ENCODE results near the gene SEZ6L2.
"Not testable (repeated sequence)": the region's sequence is repeated elsewhere in the genome, so short reads cannot be mapped to it uniquely, and the experiment has no call there.

Gene SEZ6L2

GRCh38 chr16:29881050-29881449 lies 18.3 kb downstream of the SEZ6L2 start:
- no peak for DNase-seq

DNA sequence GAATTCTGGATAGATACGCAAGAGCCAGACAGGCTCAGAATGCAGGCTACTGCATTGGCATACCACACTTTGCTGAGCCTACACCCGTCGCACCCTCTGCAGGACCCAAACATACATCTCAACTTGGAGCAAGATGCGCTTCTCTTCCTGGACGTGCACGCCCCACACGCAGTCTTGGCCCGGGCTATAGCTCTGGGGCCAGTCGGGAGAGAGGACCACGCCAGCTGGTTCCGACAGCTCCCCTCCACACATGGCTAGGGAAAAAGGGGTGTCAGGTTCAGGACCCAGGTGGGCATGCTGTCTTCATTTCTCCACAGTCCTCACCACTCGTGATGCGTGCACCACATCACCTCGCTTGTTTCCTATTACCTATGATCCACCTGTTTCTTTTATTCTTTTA lies 21.2 kb downstream of the SEZ6L2 start:
- DNase-seq: no peak

DNA sequence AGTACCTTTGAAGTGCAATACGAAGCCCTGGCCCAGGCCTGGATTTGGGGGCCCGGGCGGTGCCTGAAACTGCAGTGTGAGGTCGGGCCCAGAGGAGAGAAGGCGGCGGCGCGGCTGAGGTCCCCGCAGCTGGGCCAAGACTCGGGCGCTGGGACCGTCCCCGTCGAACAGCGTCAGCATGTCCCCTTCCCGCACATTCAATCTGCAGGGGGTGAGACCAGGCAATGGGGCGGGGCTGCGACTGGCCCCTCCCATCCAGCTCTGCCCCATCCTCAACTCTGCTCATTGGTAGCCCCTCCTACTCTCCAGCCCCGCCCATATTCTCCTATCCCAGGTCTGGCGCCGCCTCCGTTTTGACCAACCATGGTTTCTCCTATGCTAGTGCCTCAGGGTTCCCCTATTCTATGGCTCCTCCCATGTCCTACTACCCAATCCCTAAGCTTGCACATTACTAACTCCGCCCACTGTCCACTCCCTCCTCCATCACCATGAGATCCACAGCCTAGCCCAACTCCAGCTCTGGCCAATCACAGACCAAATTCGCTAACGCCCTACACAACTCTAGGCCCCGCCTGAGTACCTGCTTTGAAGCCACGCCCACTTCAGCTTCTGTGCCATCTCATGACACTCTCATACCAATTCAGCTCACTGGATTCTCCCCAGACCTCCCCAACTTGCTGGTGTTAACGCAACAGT lies 21.9 kb downstream of the SEZ6L2 start:
- no peak for DNase-seq

DNA sequence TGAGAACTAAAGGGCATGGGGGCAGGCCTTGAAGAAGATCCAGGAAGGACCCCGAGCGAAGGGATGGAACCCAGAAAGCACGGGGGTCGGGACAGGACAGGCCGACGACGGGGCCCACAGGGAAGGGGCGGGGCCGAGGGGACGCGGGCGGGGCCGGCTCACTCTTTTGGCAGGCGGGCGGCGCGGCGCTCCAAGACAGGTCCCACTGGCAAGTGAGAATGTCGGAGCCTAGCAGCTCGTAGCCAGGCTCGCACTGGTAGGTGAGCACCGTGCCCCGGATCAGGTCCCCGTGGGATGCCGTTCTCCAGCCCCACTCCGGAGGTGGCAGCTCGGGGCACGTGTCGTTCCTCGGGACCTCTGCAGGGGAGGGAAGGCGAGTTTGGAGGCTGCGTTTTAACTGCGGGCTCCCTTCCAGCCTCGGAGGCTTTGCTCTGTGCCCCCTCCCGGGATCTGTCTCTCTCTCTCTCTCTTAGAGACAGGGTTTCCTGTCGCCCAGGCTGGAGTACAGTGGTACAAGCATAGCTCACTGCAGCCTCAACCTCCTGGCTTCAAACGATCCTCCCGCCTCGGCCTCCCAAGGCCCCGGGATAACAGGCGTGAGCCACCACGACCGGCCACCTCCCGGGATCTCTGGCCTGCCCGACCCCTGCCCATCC lies 22.6 kb downstream of the SEZ6L2 start:
- DNase-seq: peak; percentile 38

- DNase-seq: no peak
Measured at GRCh38 chr16:29876217-29876593, 23.1 kb downstream of the SEZ6L2 start.

GRCh38 chr16:29875206-29875605 lies 24.1 kb downstream of the SEZ6L2 start:
- DNase-seq: no peak

DNA sequence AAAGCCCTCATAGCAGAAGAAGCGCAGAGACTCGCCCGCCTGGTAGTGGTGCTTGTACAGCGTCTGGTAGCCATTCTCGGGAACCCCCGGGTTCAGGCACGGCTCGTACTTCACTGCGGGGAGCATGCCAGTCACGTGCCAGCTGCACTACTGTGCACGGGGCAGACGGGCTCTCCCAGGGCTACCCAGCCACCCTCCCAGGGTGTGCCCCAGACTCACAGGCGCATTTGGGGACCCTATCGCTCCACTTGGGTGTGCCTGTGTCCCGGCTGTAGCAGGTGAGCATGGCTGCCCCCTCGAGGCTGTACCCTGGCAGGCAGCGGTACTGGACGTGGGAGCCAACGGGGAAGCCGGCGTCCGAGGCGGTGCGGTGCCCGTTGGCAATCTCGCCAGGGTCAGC lies 26.0 kb downstream of the SEZ6L2 start:
- DNase-seq: no peak

- no peak for DNase-seq
Measured at GRCh38 chr16:29871822-29872546, 27.4 kb downstream of the SEZ6L2 start.

DNA sequence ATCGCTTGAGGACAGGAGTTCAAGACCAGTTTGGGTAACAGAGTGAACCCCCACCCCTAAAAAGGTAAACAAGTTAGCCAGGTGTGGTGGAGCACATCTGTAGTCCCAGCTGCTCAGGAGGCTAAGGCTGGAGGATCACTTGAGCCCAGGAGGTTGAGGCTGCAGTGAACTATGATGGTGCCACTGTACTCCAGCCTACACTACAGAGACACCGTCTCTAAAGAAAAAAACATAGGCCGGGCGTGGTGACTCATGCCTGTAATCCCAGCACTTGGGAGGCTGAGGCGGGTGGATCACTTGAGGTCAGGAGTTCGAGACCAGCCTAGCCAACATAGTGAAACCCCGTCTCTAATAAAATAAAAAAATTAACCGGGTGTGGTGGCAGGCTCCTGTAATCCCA lies 30.3 kb downstream of the SEZ6L2 start:
- DNase-seq: not testable (repeated sequence)

GRCh38 chr16:29868396-29869009 lies 30.8 kb downstream of the SEZ6L2 start:
- no peak for DNase-seq

DNA sequence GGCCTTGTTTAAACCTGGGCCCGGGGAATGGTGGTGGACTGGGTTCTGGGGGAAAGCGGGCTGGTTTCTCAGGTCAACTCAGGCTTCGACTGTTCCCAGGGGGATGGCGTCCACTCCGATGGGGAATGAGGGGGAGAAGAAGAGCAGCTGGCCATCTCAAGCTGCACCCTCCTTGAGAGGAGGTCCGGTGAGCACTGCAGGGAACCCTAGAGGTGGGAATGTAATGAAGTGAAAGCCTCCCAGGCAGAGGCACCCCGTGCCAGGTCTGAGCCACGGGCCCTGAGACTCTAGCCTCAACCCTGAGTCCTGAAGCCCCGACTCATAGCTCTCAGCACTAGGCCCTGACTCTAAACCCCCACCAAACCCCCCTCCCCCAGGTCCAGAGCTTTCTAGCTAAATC lies 35.1 kb downstream of the SEZ6L2 start:
- DNase-seq: no peak

- no peak for DNase-seq
Measured at GRCh38 chr16:29863669-29863984, 35.7 kb downstream of the SEZ6L2 start.

DNA sequence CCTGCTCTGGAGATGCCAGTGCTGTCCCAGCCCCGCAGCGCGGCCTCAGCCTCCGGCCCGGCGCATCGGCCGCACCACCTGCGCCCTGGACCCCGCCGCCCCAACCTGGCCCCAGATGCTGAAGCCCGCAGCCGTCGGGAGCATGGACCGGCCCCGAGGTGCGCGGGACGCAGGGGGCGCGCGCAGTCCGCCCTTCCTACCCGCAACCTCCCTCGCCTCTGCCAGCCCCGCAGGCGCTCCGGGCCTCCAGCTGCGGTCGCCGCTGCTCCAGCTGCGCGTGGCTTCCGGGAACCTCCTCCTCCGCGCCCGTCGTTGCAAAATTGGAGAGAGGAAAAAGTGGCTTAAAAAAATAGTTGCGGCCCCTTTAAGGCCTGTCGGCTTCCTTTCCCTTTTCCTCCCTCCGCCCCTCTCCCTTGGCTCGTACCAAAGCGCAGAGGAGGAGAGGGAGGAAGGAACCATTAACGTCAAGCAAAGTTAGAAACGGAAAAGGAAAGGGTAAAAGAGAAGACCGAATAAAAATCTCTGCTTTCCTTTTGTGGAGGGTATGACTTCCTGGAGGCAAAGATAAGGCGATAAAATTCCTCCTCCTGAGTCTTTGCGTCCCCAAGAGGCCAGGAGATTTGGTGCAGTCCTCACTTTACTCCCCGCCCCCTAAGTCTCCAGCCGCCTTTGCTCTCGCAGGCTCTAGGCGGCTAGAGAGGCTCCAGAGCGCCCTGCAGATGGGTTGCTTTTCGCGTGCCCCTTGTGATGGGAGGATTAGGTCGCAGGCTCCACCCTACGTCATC lies 36.3 kb downstream of the SEZ6L2 start, which contains the start of gene CDIPT:
Gene CDIPT, minus strand, starts transcription at position 343 of the 785 bp plus-strand sequence. CDS start 369 bp downstream, outside the sequence.
- peak; percentile 91 for DNase-seq

- no peak for DNase-seq
Measured at GRCh38 chr16:29862383-29862883, 36.9 kb downstream of the SEZ6L2 start.

DNA sequence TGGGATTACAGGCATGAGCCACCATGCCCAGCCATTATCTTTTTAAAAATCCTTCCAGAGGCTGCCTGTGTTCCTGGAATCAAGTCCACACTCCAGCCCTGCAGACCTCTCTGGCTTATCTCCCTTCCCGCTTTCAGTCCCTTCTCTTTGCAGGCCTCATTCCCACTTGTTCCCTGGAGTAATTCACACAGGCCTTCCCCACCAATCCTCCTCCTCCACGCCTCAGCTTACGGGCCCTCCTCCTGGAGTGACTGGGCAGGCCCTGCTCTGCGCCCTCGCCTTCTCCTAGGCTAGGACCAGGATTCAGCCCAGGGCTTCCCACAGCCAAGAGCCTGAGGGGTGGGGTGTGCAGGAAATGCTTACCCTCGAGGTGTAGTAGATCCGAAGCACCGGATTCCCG lies 39.1 kb downstream of the SEZ6L2 start:
- no peak for DNase-seq

DNA sequence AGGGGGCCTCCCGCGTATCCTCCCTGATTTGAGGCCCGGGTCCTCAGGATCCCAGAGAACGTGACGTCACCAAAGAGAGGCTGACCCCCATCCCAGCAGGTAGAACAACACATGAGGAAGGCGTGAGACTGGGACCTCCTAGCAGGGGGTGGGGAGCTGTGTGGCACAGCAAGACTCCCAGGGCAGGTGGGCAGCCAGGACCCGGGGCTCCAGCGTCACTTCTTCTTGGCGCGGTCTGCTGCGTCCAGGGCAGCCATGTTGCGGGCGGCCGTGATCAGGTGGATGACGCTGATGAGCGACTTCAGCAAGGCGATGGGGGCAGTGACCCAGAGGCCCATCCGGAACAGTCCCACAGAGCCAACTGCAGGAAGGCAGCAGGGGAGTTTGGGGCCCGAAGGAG lies 40.4 kb downstream of the SEZ6L2 start:
- DNase-seq: no peak

DNA sequence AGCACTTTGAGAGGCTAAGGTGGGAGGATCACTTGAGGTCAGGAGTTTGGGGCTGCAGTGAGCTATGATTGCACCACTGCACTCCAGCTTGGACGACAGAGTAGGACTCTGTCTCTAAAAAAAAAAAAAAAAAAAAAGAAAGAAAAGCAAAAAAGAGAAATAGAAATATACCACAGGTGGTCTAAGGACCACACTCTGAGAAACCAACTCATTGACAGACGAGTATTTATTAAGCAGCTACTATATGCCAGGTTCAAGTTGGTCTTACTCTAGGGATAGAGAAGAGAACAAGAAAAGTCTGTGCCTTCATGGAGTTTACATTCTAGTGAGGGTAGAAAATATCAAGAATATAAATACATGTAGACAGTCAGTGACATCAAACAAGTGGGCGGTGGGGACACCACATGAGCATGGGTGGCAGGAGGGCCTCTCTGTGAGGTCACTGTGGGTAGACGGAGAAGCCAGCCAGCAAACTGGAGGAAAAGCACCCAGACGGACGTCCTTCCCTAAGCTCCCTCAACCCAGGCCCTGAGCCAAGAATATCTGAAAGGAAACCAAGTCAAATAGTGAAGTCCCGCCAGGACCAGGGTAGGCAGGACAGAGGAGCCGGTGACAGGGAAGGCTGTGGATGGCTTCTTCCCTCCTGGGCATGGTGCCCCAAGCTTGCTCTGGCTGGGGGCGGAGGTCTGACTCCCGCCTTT lies 41.1 kb downstream of the SEZ6L2 start:
- DNase-seq: no peak

DNA sequence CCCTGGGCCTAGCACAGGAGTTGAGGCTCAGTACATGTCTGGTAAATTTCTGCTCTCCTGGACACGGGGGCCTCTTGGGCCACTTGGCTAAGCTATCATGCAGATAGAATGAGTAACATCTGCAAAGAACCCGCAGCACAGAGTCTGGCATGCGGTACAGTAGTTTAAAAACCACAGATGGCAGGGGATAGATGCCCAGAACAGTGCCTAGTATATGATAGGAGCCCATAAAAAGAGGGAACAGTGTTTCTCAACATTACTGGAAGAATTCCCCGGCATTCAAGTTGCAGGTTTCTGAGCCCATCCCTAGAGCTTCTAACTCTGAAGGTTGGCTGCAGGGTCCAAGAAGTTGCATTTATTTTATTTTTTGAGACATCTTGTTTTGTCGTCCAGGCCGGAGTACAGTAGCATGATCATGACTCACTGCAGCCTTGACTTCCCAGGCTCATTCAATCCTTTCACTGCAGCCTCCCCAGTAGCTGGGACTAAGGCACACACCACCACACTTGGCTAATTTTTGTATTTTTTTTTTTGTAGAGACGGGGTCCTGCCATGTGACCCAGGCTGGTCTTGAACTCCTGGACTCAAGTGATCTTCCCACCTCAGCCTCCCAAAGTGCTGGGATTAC lies 42.1 kb downstream of the SEZ6L2 start:
- no peak for DNase-seq

DNA sequence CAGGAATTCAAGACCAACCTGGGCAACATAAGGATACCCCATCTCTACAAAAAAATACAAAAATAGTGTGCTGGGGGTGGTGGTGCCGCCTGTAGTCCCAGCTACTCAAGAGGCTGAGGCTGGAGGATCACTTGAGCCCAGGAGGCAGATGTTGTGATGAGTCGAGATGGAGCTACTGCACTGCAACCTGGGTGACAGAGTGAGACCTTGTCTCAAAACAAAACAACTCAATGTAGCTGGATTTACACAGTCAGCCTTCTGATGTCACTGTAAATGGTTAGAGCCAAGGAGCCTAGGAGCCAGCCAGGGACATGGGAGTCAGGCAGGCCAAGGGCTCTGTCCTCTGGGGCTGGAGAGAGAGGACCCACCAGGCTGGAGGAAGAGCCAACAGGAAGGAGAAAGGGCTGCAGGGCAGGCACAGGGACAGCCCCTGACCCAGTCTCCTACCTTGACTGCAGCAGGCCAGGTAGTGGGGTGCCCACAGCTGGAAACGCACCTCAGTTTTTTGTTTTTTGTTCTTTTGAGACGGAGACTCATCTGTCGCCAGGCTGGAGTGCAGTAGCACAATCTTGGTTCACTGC lies 44.7 kb downstream of the SEZ6L2 start:
- no peak for DNase-seq

GRCh38 chr16:29852654-29853053 lies 46.7 kb downstream of the SEZ6L2 start:
- no peak for DNase-seq

DNA sequence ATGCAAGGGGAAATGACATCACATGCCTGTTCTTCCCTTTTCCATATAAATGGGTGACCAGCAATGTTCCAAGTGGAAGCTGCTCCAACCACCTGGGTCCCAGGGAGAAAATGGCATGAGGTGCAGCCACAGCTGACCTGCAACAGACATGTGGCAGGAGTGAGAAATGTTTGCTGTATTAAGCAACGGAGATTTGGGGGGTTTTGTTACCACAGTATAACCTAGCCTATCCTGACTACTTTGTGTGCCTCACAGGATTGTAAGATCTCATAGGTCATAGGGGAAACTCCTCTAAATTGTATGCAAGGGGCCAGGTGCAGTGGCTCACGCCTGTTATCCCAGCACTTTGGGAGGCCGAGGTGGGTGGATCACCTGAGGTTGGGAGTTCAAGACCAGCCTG lies 48.4 kb downstream of the SEZ6L2 start:
- no peak for DNase-seq
